Immature natural killer cell (primary cell): ENCODE data around the gene OR56B4. TPM values are rescaled to one million over a fixed set of nuclear protein-coding genes. Genes with fewer than 3 reads are reported as not detected.

ENCODE experiments used
- polyA plus RNA-seq, 3 donors: library from polyadenylated mRNA; unstranded; fragments of 300-500 nt; fragmentation: Illumina TruSeq; gene quantifications; one replicate each; pipeline ENCODE4 v1.2.3, GENCODE V29; 2021

OR56B4 gene
- polyA plus RNA-seq, 3 donors from 2014 or later: 0.18 TPM; not detected in 2

Other genes starting within 250 kb of the OR56B4 start
- gene OR52E8, start 250.0 kb upstream of the OR56B4 start, polyA plus RNA-seq: not detected
- not detected for gene OR52E4, start 227.1 kb upstream of the OR56B4 start, polyA plus RNA-seq
- gene OR52E5, start 214.5 kb upstream of the OR56B4 start, polyA plus RNA-seq: not detected
- not detected for gene OR56A3, start 165.4 kb upstream of the OR56B4 start, polyA plus RNA-seq
- not detected for gene OR56A5, start 139.2 kb upstream of the OR56B4 start, polyA plus RNA-seq
- not detected for gene OR52L1, start 120.7 kb upstream of the OR56B4 start, polyA plus RNA-seq
- not detected for gene OR56A4, start 100.7 kb upstream of the OR56B4 start, polyA plus RNA-seq
- gene OR56A1, start 76.9 kb upstream of the OR56B4 start, polyA plus RNA-seq: not detected
- gene OR52B2, start 62.6 kb downstream of the OR56B4 start, polyA plus RNA-seq: not detected
- not detected for gene OR52W1, start 91.5 kb downstream of the OR56B4 start, polyA plus RNA-seq
- gene C11orf42, start 97.9 kb downstream of the OR56B4 start, polyA plus RNA-seq: not detected
- gene FHIP1B, start 127.0 kb downstream of the OR56B4 start, polyA plus RNA-seq: 10 to 100 TPM; 11.9 to 20.5 (median 15.1) TPM
- gene CNGA4, start 131.4 kb downstream of the OR56B4 start, polyA plus RNA-seq: not detected
- gene CCKBR, start 152.2 kb downstream of the OR56B4 start, polyA plus RNA-seq: not detected
- not detected for gene CAVIN3, start 212.8 kb downstream of the OR56B4 start, polyA plus RNA-seq